ENCODE measurements around the gene SMPD2.

- peak; percentile 20 for TF ChIP-seq CTCF (IDR thresholded peaks at IDR 0.05)
- TF ChIP-seq EZH2 (IDR thresholded peaks at IDR 0.05; ENCODE audit: borderline replicate concordance, insufficient read depth, low read depth, low read length, poor library complexity, severe bottlenecking), result no peak
Observed at GRCh38 chr6:109456111-109456583, 15.6 kb downstream of the SMPD2 start.
